Ureter (tissue), 1 donor: ENCODE measurements around the gene GOSR2. TPM values are rescaled to one million over a fixed set of nuclear protein-coding genes. Genes with fewer than 3 reads are reported as not detected.

Experiments
- DNase-seq: peaks from one replicate; pipeline ENCODE4 v3.0.0-alpha.2; 2020; ENCODE audit warnings: low spot score
- total RNA-seq: library from RNA; stranded (reverse); gene quantifications from one replicate; pipeline ENCODE4 v1.2.4, GENCODE V29; 2023
- donor health status: DM: yes; HTN: yes; CAD: no.

The GOSR2 gene
- total RNA-seq, 1 donor from 2014 or later: 66.1 TPM

DNA sequence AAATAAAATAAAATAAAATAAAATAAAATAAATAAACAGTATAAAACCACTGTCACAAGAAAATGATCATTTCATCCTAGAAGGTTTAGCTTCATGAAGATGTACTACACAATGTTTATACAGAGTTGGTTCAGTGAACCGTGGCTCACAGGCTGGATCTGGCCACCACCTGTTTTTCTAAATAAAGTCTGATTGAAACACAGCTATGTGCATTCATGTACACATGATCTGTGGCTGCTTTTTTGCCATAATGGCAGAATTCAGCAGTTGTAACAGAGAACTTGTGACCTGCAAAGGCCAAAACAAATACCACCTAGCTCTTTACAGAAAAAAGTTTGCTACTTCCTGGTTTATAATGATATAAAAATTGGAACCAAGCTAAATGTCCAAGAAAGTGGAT, 68.7 kb downstream of the GOSR2 start:
- DNase-seq: no peak

Other genes starting within 250 kb of the GOSR2 start
- 1.0 TPM for gene WNT3, start 104.5 kb upstream of the GOSR2 start, total RNA-seq
- 1.1 TPM for gene WNT9B, start 71.6 kb upstream of the GOSR2 start, total RNA-seq
- gene RPRML, start 56.1 kb downstream of the GOSR2 start, total RNA-seq: not detected